ENCODE measurements around the gene FAAP20. TPM values are rescaled to one million over a fixed set of nuclear protein-coding genes. Genes with fewer than 3 reads are reported as not detected.

Gene FAAP20
- total RNA-seq, 1 experiment from 2014 or later, result 58.0 TPM

- H3K9me3 ChIP-seq (replicated peaks), result no peaks in the 10 kb centered on the region
- peaks cover 15% of the 10 kb centered on the region for H3K27me3 ChIP-seq
- H3K36me3 ChIP-seq, result no peaks in the 10 kb centered on the region
- no peaks in the 10 kb centered on the region for H3K4me1 ChIP-seq
- H3K4me3 ChIP-seq, result no peak overlapping the region
- H3K27ac ChIP-seq, result no peak overlapping the region
- no peak for DNase-seq
Observed at GRCh38 chr1:2145946-2146835, 48.4 kb downstream of the FAAP20 start.

GRCh38 chr1:2144501-2145090 lies 50.0 kb downstream of the FAAP20 start:
- Histone ChIP-seq H3K9me3 (replicated peaks) (no peaks in the 10 kb centered on the region), H3K4me1 (no peaks in the 10 kb centered on the region), H3K36me3 (no peaks in the 10 kb centered on the region), H3K4me3 (no peak overlapping the region), H3K27ac (no peak overlapping the region), H3K27me3 (peaks cover 10% of the 10 kb centered on the region)
- DNase-seq, result no peak

DNA sequence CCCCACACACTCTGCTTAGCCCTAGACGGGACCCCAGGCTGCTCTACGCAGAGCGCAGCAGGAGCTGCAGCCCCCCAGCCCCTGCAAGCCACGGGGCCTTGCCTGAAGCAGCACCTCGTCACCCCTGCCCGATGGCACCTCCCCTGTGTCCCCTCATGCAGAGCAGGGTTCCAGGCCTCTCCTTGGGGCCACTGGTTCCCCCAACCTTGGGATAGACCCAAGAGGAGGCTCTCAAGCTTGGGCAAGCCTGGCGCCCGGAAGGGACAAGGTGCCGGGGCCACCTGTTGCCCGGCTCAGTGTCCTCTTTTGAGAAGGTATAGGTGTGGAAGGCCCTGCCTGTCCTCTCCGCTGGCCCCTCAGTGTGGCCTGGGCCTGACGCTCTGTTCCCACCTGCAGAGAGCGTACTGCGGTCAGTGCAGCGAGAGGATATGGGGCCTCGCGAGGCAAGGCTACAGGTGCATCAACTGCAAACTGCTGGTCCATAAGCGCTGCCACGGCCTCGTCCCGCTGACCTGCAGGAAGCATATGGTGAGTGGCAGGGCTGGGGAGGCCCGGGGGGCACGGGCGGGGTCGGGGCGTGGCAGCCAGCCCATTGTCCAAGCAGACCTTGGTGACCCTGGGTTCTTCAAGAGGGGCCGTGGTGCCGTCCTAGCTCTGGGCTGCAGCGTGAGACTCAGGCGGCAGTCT lies 50.6 kb downstream of the FAAP20 start:
- Histone ChIP-seq H3K4me1 (no peaks in the 10 kb centered on the region), H3K27me3 (peaks cover 9% of the 10 kb centered on the region), H3K27ac (no peak overlapping the region), H3K36me3 (no peaks in the 10 kb centered on the region), H3K9me3 (replicated peaks) (no peaks in the 10 kb centered on the region), H3K4me3 (no peak overlapping the region)
- DNase-seq, result no peak

DNA sequence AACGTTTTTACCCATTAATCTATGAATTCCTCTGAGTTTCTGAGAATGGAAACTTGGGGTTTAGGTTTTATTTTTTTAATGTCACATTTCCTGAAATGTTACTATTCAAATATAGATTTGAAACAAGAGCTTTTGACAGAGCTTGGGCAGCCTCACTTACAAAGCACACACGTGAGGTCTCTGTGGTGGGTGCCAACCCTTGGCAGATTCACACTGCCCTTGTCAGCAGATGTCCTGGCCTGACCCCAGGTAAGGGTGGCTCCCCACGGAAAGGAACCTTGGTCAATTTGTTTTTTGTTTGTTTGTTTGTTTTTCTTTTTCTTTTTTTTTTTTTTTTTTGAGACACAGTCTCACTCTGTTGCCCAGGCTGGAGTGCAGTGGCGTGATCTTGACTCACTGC lies 53.5 kb downstream of the FAAP20 start:
- DNase-seq, result no peak
- Histone ChIP-seq H3K9me3 (replicated peaks) (no peaks in the 10 kb centered on the region), H3K4me3 (no peak overlapping the region), H3K27me3 (peaks cover 21% of the 10 kb centered on the region), H3K36me3 (no peaks in the 10 kb centered on the region), H3K4me1 (no peaks in the 10 kb centered on the region), H3K27ac (no peak overlapping the region)

Other genes starting within 250 kb of the FAAP20 start
- not detected in 2 replicates for gene CFAP74, start 191.0 kb downstream of the FAAP20 start, total RNA-seq (2014; rRNA removed; shearing (Covaris generic))
- not detected in 2 replicates for gene GABRD, start 175.4 kb downstream of the FAAP20 start, total RNA-seq (2014; rRNA removed; shearing (Covaris generic))
- 0.56 and 0.83 TPM in 2 replicates for gene PRKCZ, start 144.4 kb downstream of the FAAP20 start, total RNA-seq (2014; rRNA removed; shearing (Covaris generic))
- gene SKI, start 33.5 kb upstream of the FAAP20 start, total RNA-seq (2014; rRNA removed; shearing (Covaris generic)), result 12.8 and 13.1 TPM in 2 replicates
- gene MORN1, start 196.8 kb upstream of the FAAP20 start, total RNA-seq (2014; rRNA removed; shearing (Covaris generic)), result 7.5 TPM in 2 replicates
- gene RER1, start 197.1 kb upstream of the FAAP20 start, total RNA-seq (2014; rRNA removed; shearing (Covaris generic)), result 124 and 145 TPM in 2 replicates
- 28.8 and 32.7 TPM in 2 replicates for gene PEX10, start 217.8 kb upstream of the FAAP20 start, total RNA-seq (2014; rRNA removed; shearing (Covaris generic))

Data from SJCRH30 (cell line).